Lower leg skin (tissue), 4 donors: ENCODE measurements around the gene WWC1. TPM values are rescaled to one million over a fixed set of nuclear protein-coding genes. Genes with fewer than 3 reads are reported as not detected.

Experiments used
- DNase-seq, 2 donors: peaks; one replicate each; pipeline ENCODE4 v3.0.0-alpha.2; 2019; ENCODE audit warnings: low spot score in 2 of 2
- H3K4me3 ChIP-seq: fragments of 200-600 bp; sonication (generic); 2 replicates; pipeline ENCODE4 v1.5.1; 2017; ENCODE audit warnings: mild to moderate bottlenecking, low read depth; ENCODE audit not compliant: poor library complexity, severe bottlenecking
- POLR2A ChIP-seq, 2 donors: fragments of 450-650 bp; IDR thresholded peaks; one replicate each; pipeline ENCODE4 v1.6.1; 2016 to 2017; ENCODE audit warnings: antibody characterized with exemption in 2 of 2, mild to moderate bottlenecking in 1 of 2, moderate library complexity in 1 of 2
- WGBS, 2 donors: methylation state at CpG; one replicate each; pipeline ENCODE4 v1.1.5; 2018; 5-methylcytosine and 5-hydroxymethylcytosine counted together
- intact Hi-C: fragments of 100-400 bp; cut with DNase I; formaldehyde crosslinking; loops from one replicate; pipeline ENCODE4 v1.15.0; 2023; ENCODE audit warnings: low total_unique reads
- total RNA-seq, 4 donors: library from RNA; depleted of rRNA; stranded (reverse); fragments of >200 nt; gene quantifications; one replicate each; pipeline ENCODE4 v1.1.0, GENCODE V29; 2016
- TF ChIP-seq, protein P1 (sequence below), 3 donors: fragments of 450-650 bp; IDR thresholded peaks; one replicate each; pipeline ENCODE4 v1.5.1; 2016; ENCODE audit warnings: antibody characterized with exemption in 3 of 3, mild to moderate bottlenecking in 3 of 3, moderate library complexity in 2 of 3

WWC1 gene
- total RNA-seq, 4 donors from 2014 or later = 23.5 to 57.0 (median 30.0) TPM

DNA sequence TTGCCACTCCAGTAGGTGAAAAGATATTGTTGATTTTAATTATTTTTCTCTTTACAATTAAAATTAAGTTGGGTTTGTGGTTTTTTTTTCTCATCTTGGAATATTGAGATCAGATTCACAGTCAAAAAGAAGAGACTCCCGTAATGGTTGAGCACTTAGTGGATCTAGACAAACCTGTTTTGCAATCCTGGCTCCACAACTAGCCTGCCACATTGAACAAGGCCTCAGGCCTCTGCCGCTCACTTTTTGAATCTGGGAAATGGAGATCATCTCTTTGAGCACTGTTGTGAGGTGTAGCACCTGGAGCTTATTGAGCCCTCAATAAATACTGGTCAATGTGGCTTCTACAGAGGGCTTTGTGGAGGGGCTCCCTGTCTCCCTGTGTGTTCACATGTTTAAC, 157.7 kb downstream of the WWC1 start:
- H3K4me3 ChIP-seq = no peak overlapping the region
- 37 to 54% methylated on average over 2 of the region's 2 CpGs for WGBS, 2 donors
- intact Hi-C loops = no loop called here
- TF ChIP-seq POLR2A (IDR thresholded peaks at IDR 0.05) = no peak
- TF ChIP-seq, protein P1, sequence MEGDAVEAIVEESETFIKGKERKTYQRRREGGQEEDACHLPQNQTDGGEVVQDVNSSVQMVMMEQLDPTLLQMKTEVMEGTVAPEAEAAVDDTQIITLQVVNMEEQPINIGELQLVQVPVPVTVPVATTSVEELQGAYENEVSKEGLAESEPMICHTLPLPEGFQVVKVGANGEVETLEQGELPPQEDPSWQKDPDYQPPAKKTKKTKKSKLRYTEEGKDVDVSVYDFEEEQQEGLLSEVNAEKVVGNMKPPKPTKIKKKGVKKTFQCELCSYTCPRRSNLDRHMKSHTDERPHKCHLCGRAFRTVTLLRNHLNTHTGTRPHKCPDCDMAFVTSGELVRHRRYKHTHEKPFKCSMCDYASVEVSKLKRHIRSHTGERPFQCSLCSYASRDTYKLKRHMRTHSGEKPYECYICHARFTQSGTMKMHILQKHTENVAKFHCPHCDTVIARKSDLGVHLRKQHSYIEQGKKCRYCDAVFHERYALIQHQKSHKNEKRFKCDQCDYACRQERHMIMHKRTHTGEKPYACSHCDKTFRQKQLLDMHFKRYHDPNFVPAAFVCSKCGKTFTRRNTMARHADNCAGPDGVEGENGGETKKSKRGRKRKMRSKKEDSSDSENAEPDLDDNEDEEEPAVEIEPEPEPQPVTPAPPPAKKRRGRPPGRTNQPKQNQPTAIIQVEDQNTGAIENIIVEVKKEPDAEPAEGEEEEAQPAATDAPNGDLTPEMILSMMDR (IDR thresholded peaks at IDR 0.05) = no peak
- peak in 1 of 2 donors; percentile 39 for DNase-seq

DNA sequence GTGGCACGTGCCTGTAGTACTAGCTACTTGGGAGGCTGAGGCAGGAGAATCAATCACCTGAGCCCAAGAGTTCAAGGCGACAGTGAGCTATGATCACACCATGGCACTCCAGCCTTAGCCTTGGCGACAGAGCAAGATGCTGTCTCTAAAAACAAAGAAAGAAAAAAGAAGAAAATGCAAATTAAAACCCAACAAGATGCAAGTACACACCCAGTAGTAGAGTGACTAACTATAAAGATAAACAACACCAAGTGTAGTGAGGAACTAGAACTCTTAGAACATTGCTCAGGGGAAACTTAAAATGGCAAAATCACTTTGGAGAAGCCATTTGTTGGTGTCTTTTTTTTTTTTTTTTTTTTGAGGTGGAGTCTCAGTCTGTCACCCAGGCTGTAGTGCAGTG, 160.1 kb downstream of the WWC1 start:
- no peak for TF ChIP-seq POLR2A (IDR thresholded peaks at IDR 0.05)
- TF ChIP-seq, protein P1 (IDR thresholded peaks at IDR 0.05) = no peak
- H3K4me3 ChIP-seq = no peak overlapping the region
- DNase-seq = no peak
- intact Hi-C loops = no loop called here
- 81 to 88% methylated on average over 3 of the region's 3 CpGs for WGBS, 2 donors

DNA sequence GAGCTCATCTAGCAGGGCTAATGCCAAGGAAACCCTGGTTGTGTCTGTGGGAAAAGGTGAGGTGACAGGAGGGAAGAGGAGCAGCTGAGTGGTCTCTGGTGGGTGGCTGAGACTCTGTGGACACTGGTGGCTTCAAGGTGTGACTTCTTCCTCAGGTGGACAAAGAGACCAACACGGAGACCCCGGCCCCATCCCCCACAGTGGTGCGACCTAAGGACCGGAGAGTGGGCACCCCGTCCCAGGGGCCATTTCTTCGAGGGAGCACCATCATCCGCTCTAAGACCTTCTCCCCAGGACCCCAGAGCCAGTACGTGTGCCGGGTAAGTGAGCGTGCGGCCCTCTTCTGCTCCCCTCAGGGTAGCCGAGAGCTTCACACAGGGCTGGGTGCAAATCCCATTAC, 163.8 kb downstream of the WWC1 start:
- H3K4me3 ChIP-seq = no peak overlapping the region
- DNase-seq = no peak
- TF ChIP-seq POLR2A (IDR thresholded peaks at IDR 0.05) = no peak
- TF ChIP-seq, protein P1 (IDR thresholded peaks at IDR 0.05) = no peak
- intact Hi-C loops = no loop called here
- WGBS, 2 donors = 87 to 94% methylated on average over 7 to 12 of the region's 12 CpGs

DNA sequence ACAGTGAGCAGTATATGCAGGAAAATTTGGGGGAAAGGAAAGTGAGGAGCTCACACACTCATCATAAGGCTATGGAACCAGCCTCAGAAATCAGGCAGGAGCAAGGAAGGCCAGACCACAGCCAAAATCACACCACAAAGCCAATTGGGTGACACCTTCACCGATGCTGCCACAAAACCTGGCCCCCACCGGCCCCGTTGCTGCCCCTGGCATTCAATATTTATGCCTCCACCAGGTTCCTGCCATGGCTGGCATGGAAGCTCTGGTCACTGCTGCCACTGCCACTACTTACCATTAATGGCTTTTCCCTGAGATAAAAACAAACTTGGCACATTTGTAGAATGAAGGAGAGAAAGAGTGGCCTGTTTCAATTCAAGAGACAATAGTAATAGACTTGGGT, 166.1 kb downstream of the WWC1 start:
- DNase-seq = no peak
- TF ChIP-seq, protein P1 (IDR thresholded peaks at IDR 0.05) = no peak
- no peak for TF ChIP-seq POLR2A (IDR thresholded peaks at IDR 0.05)
- WGBS, 2 donors = 90 to 97% methylated on average over 3 of the region's 3 CpGs
- H3K4me3 ChIP-seq = no peak overlapping the region
- intact Hi-C loops = no loop called here

DNA sequence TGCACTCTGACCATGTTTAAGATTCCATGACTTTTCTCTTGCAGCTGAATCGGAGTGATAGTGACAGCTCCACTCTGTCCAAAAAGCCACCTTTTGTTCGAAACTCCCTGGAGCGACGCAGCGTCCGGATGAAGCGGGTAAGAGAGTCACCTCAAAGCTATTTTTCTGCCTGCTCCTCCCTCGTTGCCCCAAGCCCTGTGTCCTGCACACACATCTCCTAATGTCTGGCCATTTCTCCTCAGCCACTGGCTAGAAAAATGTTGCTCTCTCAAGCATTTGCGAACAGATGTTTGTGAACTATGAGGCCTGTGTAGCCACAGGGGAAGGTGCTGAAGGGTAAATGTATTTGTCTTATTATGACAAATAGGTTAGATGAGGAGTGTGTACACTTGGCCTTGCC, 169.2 kb downstream of the WWC1 start:
- WGBS, 2 donors = 92 to 97% methylated on average over 9 of the region's 9 CpGs
- no peak for TF ChIP-seq POLR2A (IDR thresholded peaks at IDR 0.05)
- TF ChIP-seq, protein P1 (IDR thresholded peaks at IDR 0.05) = no peak
- no peak overlapping the region for H3K4me3 ChIP-seq
- DNase-seq = no peak
- intact Hi-C loops = no loop called here

DNA sequence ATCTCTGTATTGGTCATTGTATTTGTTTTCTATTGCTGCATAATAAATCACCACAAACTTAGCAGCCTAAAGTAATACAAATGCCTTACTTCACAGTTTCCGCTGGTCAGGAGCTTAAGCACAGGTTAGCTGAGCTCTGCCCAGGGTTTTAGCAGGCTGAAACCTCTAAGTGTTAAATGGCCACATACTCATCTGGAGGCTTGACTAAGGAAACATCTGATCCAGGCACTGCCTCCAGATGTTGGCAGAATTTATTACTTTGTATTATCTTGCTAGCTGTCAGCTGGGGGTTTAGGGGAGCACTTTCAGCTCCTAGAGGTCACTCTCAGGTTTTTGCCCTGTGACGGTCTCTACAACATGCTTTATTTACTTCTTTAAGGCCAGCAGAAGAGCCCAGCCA, 171.6 kb downstream of the WWC1 start:
- H3K4me3 ChIP-seq = no peak overlapping the region
- DNase-seq = no peak
- 87 to 88% methylated on average over 2 of the region's 2 CpGs for WGBS, 2 donors
- intact Hi-C loops = no loop called here
- no peak for TF ChIP-seq POLR2A (IDR thresholded peaks at IDR 0.05)
- TF ChIP-seq, protein P1 (IDR thresholded peaks at IDR 0.05) = no peak
